COLO829 (cell line): ENCODE measurements around the gene CYP2C18.
"Not testable (repeated sequence)": the region's sequence is repeated elsewhere in the genome, so short reads cannot be mapped to it uniquely, and the experiment has no call there.

Experiments used
- DNase-seq: peaks from one replicate; pipeline ENCODE4 v3.0.0; 2012; ENCODE audit warnings: low spot score

CYP2C18 gene

DNA sequence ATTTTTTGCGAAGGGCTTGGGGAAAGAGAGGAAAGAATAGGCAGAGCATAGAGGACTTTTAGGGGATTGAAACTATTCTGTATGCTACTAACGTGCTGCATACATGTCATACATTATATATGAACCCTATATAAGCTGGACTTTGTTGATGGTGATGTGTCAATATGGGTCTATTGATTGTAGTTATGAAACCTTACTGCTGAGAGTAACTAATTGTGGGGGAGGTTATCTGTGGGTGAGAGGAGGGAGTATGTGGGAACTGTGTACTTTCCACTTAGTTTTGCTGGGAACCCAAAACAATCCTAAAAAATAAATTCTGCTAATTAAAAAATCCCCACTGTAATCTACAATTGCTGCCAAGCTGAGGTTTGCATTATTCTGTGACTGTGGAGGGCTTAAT, 63.6 kb downstream of the CYP2C18 start:
- DNase-seq = no peak

DNA sequence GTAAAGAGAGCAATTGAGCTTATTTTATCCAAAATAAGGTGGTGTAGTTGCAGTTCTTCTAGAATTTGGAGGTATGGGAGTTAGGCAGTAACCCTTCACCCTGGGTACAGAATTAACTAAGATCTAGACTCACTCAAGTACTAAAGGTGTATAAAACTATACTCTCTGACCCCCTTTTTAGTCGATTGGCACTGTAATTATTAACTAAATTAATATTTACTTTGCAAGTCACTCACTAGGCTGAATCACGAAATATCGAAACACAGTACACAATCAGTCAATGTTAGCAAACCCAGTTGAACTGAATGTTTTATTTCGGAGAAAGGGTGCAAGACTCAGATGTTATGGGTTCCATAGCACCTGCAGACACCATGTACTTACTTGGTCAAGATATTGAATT, 64.3 kb downstream of the CYP2C18 start:
- no peak for DNase-seq

DNA sequence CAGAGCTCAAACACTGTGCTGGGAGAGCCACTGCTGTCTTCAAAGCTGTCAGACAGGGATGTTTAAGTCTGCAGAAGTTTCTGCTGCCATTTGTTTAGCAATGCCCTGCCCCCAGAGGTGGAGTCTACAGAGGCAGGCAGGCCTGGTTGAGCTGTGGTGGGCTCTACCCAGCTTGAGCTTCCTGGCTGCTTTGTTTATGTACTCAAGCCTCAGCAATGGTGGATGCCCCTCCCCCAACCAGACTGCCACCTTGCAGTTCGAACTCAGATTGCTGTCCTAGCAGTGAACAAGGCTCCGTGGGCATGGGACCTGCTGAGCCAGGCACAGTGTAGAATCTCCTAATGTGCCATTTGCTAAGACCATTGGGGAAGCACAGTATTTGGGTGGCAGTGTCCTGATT, 74.4 kb downstream of the CYP2C18 start:
- no peak for DNase-seq

DNA sequence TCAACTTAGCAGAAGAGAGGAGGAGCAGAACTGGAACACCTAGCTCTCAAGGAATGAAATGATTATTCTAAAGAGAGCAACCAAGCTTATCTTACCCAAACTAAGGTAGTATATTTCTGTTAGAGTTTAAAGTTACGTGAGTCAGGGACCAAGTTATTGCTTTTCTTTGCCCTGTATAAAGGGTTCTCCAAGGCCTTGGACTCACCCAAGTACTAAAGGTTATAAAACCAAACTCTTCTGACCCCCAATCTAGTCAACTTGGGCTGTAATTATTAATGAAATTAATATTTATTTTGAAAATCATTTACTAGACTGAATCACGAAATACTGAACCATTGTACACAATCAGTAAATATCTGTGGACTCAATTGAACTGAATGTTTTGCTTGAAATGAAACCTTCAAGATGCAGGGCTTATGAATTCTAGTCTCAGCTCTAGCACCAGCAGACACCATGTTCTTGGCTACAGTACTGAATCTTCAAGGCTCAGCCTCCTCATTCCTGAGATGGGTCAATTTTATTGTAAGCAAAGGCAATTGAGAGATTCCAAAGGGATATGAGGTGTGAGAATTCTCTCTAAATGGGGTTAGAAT, 77.2 kb downstream of the CYP2C18 start:
- DNase-seq = no peak

DNA sequence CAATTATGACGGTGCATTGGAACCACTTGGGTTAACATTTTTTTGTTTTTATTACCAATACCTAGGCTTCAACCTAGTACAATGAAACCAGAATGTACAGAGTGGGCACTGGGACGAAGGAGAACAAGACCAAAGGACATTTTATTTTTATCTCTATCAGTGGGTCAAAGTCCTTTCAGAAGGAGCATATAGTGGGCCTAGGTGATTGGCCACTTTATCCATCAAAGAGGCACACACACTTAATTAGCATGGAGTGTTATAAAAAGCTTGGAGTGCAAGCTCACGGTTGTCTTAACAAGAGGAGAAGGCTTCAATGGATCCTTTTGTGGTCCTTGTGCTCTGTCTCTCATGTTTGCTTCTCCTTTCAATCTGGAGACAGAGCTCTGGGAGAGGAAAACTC, 78.9 kb downstream of the CYP2C18 start, which contains the start of gene CYP2C19:
TSS of gene CYP2C19 (plus strand) at position 289 of the 400 bp plus-strand sequence. CDS start at position 314, 25 bp downstream.
- DNase-seq = no peak

DNA sequence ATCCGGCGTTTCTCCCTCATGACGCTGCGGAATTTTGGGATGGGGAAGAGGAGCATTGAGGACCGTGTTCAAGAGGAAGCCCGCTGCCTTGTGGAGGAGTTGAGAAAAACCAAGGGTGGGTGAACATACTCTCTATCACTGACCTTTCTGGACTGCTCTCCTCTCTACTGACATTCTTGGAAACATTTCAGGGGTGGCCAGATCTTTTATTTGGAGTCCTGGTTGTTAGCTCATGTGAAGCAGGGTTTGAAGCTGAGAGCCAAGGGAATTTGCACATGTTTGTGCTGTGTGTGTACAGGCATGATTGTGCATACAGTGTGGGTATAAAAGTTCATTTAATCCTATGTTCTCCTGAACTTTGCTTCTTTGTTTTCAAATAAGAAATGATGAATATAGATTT, 91.9 kb downstream of the CYP2C18 start:
- not testable (repeated sequence) for DNase-seq

DNA sequence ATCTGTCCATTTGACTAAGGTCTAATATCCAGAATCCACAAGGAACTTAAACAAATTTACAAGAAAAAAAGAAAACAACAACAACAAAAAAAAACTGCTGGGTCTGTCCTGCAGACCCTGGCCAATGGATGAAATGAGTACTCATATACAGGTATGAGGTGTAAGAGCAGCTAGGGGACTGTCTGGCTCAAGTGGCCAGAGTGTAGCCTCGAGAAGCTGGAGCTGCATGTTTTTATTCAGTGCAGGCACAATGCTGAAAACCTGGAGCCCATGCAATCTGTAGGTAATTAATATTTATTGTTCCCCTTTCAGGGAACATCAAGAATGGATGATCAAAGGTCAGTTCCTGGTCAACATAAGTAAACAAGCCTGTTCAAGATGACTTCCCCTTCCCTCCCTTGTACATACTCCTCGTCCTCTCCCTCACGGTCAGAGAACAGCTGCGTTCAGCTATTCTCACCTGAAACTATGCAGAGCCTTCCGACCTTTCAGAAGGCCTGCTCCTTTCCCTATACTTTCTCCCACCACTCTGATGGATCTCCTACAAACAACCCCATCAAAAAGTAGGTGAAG, 94.4 kb downstream of the CYP2C18 start:
- no peak for DNase-seq

DNA sequence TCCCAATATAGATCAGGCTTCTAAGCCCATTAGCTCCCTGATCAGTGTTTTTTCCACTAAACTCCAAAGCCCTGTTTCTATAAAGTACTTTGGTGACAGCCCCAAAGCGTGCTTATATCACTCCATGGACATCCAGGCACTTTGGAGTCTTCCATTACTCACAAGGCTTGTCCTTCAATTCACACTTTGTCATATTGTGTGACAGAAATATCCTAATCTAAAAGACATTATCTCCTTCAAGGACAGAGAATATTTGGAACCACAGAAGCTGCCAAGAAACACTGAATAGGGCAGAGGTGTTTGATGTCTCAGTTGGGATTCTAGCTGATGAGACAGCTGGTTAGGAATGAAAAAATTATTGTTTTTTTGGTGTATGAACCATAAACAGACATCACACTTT, 97.3 kb downstream of the CYP2C18 start:
- no peak for DNase-seq

DNA sequence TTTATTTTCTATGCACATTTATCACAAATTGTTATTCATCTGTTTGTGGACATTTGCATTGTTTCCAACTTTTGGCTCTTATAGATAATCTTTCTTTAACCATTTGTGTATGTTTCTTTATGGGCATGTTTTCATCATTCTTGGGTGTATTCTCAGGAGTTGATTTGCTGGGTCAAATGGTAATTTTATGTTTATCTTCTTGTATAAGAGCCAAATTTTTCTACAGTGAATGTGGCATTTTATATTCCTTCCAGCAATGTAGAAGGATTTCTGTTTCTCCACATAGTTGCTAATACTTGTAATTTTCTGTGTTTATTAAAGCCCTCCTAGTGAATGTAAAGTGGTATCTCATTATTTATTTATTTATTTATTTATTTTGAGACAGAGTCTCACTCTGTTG, 100.7 kb downstream of the CYP2C18 start:
- no peak for DNase-seq

DNA sequence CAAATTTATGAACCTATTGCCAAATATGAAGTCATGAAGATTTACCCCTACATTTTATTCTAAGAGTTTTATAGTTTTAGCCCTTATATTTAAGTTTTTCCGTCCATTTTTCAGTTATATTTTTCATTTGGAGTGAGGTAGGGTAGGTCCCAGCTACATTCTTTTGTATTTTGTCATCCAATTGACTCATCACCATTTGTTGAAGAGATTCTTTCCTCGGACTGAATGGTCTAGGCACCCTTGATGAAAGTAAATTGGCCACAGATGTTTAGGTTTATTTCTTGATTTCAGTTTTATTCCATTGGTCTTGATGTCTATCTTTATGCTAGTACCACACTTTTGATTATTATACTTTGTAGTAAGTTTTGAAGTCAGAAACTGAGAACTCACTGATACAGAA, 101.7 kb downstream of the CYP2C18 start:
- no peak for DNase-seq
